HEK293 (cell line): ENCODE results near the gene DMBX1.

Experiments
- KLF16 ChIP-seq: fragments of 450-650 bp; formaldehyde crosslinking; IDR thresholded peaks from 2 replicates; pipeline ENCODE4 v1.5.1; 2017; ENCODE audit warnings: missing biosample characterization, missing genetic modification characterization
- KLF9 ChIP-seq: fragments of 450-650 bp; formaldehyde crosslinking; IDR thresholded peaks from 2 replicates; pipeline ENCODE4 v1.5.1; 2016; ENCODE audit warnings: missing biosample characterization, missing genetic modification characterization, low read depth
- REPIN1 ChIP-seq: fragments of 450-650 bp; formaldehyde crosslinking; IDR thresholded peaks from 2 replicates; pipeline ENCODE4 v1.5.1; 2017; ENCODE audit warnings: missing biosample characterization, missing genetic modification characterization, low read depth
- ZBTB17 ChIP-seq: fragments of 450-650 bp; formaldehyde crosslinking; IDR thresholded peaks from 2 replicates; pipeline ENCODE4 v1.5.1; 2016; ENCODE audit warnings: missing biosample characterization, missing genetic modification characterization
- ZBTB26 ChIP-seq: fragments of 450-650 bp; formaldehyde crosslinking; optimal IDR thresholded peaks from 2 replicates; pipeline ENCODE3; 2016; ENCODE audit warnings: missing biosample characterization, mild to moderate bottlenecking, missing genetic modification characterization
- ZBTB7A ChIP-seq: fragments of 450-650 bp; formaldehyde crosslinking; IDR thresholded peaks from 2 replicates; pipeline ENCODE4 v1.5.1; 2016; ENCODE audit warnings: low read depth, missing biosample characterization, missing genetic modification characterization
- ZEB2 ChIP-seq: fragments of 450-650 bp; formaldehyde crosslinking; IDR thresholded peaks from 2 replicates; pipeline ENCODE4 v1.5.1; 2016; ENCODE audit warnings: missing biosample characterization, missing genetic modification characterization
- ZFP3 ChIP-seq: fragments of 450-650 bp; formaldehyde crosslinking; IDR thresholded peaks from 2 replicates; pipeline ENCODE4 v1.5.1; 2016; ENCODE audit warnings: low read depth, missing biosample characterization, missing genetic modification characterization
- ZFP37 ChIP-seq: fragments of 450-650 bp; formaldehyde crosslinking; IDR thresholded peaks from 2 replicates; pipeline ENCODE4 v1.5.1; 2016; ENCODE audit warnings: missing biosample characterization, missing genetic modification characterization
- ZNF169 ChIP-seq: fragments of 450-650 bp; formaldehyde crosslinking; IDR thresholded peaks from 2 replicates; pipeline ENCODE4 v1.5.1; 2016; ENCODE audit warnings: missing biosample characterization, missing genetic modification characterization
- ZNF175 ChIP-seq: fragments of 450-650 bp; formaldehyde crosslinking; IDR thresholded peaks from 2 replicates; pipeline ENCODE4 v1.5.1; 2016; ENCODE audit warnings: missing biosample characterization, missing genetic modification characterization
- ZNF221 ChIP-seq: fragments of 450-650 bp; formaldehyde crosslinking; IDR thresholded peaks from 2 replicates; pipeline ENCODE4 v1.5.1; 2017; ENCODE audit warnings: missing biosample characterization, missing genetic modification characterization, borderline replicate concordance
- ZNF23 ChIP-seq: fragments of 450-650 bp; formaldehyde crosslinking; IDR thresholded peaks from 2 replicates; pipeline ENCODE4 v1.5.1; 2016; ENCODE audit warnings: missing biosample characterization, missing genetic modification characterization, borderline replicate concordance
- ZNF274 ChIP-seq, 2 experiments: fragments of 200-500 bp in 1 of 2; fragments of 450-650 bp in 1 of 2; sonication (Bioruptor generic) in 1 of 2; formaldehyde crosslinking in 1 of 2; IDR thresholded peaks; 2 replicates each; pipeline versions ENCODE4 v1.5.1 to v1.6.1; 2014 to 2016; ENCODE audit warnings: borderline replicate concordance in 1 of 2, inconsistent platforms in 1 of 2, low read length in 1 of 2, missing biosample characterization in 1 of 2, missing genetic modification characterization in 1 of 2
- ZNF292 ChIP-seq: fragments of 450-650 bp; formaldehyde crosslinking; IDR thresholded peaks from 2 replicates; pipeline ENCODE4 v1.5.1; 2016; ENCODE audit warnings: low read depth, missing biosample characterization, missing genetic modification characterization, borderline replicate concordance
- ZNF302 ChIP-seq: fragments of 450-650 bp; formaldehyde crosslinking; IDR thresholded peaks from 2 replicates; pipeline ENCODE4 v1.5.1; 2016; ENCODE audit warnings: missing biosample characterization, missing genetic modification characterization, low read depth
- ZNF423 ChIP-seq: fragments of 450-650 bp; formaldehyde crosslinking; IDR thresholded peaks from 2 replicates; pipeline ENCODE4 v1.5.1; 2016; ENCODE audit warnings: missing biosample characterization, missing genetic modification characterization
- ZNF501 ChIP-seq: fragments of 450-650 bp; formaldehyde crosslinking; IDR thresholded peaks from 2 replicates; pipeline ENCODE4 v1.5.1; 2016; ENCODE audit warnings: missing biosample characterization, missing genetic modification characterization
- ZNF510 ChIP-seq: fragments of 450-650 bp; formaldehyde crosslinking; IDR thresholded peaks from 2 replicates; pipeline ENCODE4 v1.5.1; 2018; ENCODE audit warnings: mild to moderate bottlenecking, missing genetic modification characterization, missing biosample characterization; ENCODE audit not compliant: insufficient replicate concordance
- ZNF530 ChIP-seq: fragments of 450-650 bp; formaldehyde crosslinking; IDR thresholded peaks from 2 replicates; pipeline ENCODE4 v1.5.1; 2016; ENCODE audit warnings: low read depth, missing biosample characterization, missing genetic modification characterization
- ZNF544 ChIP-seq: fragments of 450-650 bp; formaldehyde crosslinking; IDR thresholded peaks from 2 replicates; pipeline ENCODE4 v1.5.0; 2017; ENCODE audit warnings: missing biosample characterization, missing genetic modification characterization
- ZNF654 ChIP-seq: fragments of 450-650 bp; formaldehyde crosslinking; IDR thresholded peaks from 2 replicates; pipeline ENCODE4 v1.5.1; 2016; ENCODE audit warnings: low read depth, missing biosample characterization, missing genetic modification characterization
- ZNF658 ChIP-seq: fragments of 450-650 bp; formaldehyde crosslinking; IDR thresholded peaks from 2 replicates; pipeline ENCODE4; 2016; ENCODE audit warnings: missing biosample characterization, missing genetic modification characterization
- ZNF660 ChIP-seq: fragments of 450-650 bp; IDR thresholded peaks from 2 replicates; pipeline ENCODE4 v1.5.1; 2018; ENCODE audit warnings: missing biosample characterization, mild to moderate bottlenecking, missing genetic modification characterization
- ZNF664 ChIP-seq: fragments of 450-650 bp; formaldehyde crosslinking; IDR thresholded peaks from 2 replicates; pipeline ENCODE4 v1.5.1; 2016; ENCODE audit warnings: missing biosample characterization, missing genetic modification characterization
- ZNF701 ChIP-seq: fragments of 450-650 bp; formaldehyde crosslinking; IDR thresholded peaks from 2 replicates; pipeline ENCODE4 v1.5.1; 2016; ENCODE audit warnings: missing biosample characterization, missing genetic modification characterization
- ZNF704 ChIP-seq: fragments of 450-650 bp; formaldehyde crosslinking; IDR thresholded peaks from 2 replicates; pipeline ENCODE4 v1.5.1; 2016; ENCODE audit warnings: missing biosample characterization, missing genetic modification characterization
- ZNF747 ChIP-seq: fragments of 450-650 bp; formaldehyde crosslinking; IDR thresholded peaks from 2 replicates; pipeline ENCODE4 v1.5.1; 2016; ENCODE audit warnings: missing biosample characterization, missing genetic modification characterization
- ZNF768 ChIP-seq: fragments of 450-650 bp; formaldehyde crosslinking; IDR thresholded peaks from 2 replicates; pipeline ENCODE4 v1.5.1; 2018; ENCODE audit warnings: missing biosample characterization, mild to moderate bottlenecking, missing genetic modification characterization
- ZNF837 ChIP-seq: fragments of 450-650 bp; formaldehyde crosslinking; IDR thresholded peaks from 2 replicates; pipeline ENCODE4 v1.5.1; 2016; ENCODE audit warnings: missing biosample characterization, missing genetic modification characterization
- ZXDB ChIP-seq: fragments of 450-650 bp; formaldehyde crosslinking; IDR thresholded peaks from 2 replicates; pipeline ENCODE4 v1.5.1; 2016; ENCODE audit warnings: missing biosample characterization, missing genetic modification characterization
- TF ChIP-seq, protein P1 (sequence below): fragments of 450-650 bp; formaldehyde crosslinking; IDR thresholded peaks from 2 replicates; pipeline ENCODE4 v1.5.1; 2016; ENCODE audit warnings: missing biosample characterization, missing genetic modification characterization, low read depth
- TF ChIP-seq, protein P2 (sequence below): fragments of 450-650 bp; formaldehyde crosslinking; IDR thresholded peaks from 2 replicates; pipeline ENCODE4 v1.5.1; 2016; ENCODE audit warnings: missing biosample characterization, missing genetic modification characterization, borderline replicate concordance

Gene DMBX1

DNA sequence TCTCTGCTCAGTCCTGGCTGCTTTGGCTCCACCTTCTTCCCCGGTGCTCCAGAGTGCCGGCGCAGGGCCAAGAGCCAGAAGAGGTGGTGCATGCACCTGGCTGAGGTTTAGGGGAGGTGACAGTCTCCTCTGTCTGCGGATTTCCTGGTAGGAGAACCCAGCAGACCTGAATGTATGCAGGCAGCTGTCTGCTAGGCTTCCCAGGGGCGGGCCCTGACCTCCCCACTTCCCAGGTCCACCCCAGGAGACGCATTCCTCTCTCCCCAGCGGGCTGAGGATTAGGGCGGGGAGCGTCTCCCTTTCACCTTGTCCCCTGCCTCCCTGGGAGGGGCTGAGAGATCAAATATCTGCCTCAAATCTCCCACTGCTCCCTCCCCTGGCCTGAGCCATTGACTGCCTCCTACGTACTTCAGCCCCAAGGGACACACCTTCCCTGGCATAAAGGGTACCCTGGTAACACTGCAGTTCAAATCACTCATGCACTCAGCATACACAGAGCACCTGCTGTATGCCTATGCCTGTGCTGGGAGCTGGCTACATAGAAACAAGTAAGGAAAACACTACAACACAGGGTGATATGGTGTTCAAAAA is 27.5 kb downstream of the DMBX1 start (continued):
- TF ChIP-seq, protein P1, sequence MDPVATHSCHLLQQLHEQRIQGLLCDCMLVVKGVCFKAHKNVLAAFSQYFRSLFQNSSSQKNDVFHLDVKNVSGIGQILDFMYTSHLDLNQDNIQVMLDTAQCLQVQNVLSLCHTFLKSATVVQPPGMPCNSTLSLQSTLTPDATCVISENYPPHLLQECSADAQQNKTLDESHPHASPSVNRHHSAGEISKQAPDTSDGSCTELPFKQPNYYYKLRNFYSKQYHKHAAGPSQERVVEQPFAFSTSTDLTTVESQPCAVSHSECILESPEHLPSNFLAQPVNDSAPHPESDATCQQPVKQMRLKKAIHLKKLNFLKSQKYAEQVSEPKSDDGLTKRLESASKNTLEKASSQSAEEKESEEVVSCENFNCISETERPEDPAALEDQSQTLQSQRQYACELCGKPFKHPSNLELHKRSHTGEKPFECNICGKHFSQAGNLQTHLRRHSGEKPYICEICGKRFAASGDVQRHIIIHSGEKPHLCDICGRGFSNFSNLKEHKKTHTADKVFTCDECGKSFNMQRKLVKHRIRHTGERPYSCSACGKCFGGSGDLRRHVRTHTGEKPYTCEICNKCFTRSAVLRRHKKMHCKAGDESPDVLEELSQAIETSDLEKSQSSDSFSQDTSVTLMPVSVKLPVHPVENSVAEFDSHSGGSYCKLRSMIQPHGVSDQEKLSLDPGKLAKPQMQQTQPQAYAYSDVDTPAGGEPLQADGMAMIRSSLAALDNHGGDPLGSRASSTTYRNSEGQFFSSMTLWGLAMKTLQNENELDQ (tag by site-specific recombination) = no peak
- TF ChIP-seq ZNF664 (tag by site-specific recombination) (no peak), ZNF302 (no peak), ZNF501 (no peak), ZNF530 (tag by site-specific recombination) (no peak), ZNF423 (tag by site-specific recombination) (peak; percentile 64; the same call in 1 of the 2 replicates), ZNF169 (no peak), ZNF175 (tag by site-specific recombination) (no peak), ZNF704 (tag by site-specific recombination) (no peak), ZNF660 (tag by site-specific recombination) (no peak), ZNF23 (tag by site-specific recombination) (no peak), KLF16 (tag by site-specific recombination) (no peak), KLF9 (tag by site-specific recombination) (no peak), ZBTB17 (tag by site-specific recombination) (no peak), ZNF747 (tag by site-specific recombination) (no peak), ZNF274 (IDR thresholded peaks at IDR 0.05; ENCODE audit: low read length) (no peak), ZNF274 (tag by site-specific recombination; IDR thresholded peaks at IDR 0.05; ENCODE audit: borderline replicate concordance) (no peak), ZBTB7A (no peak), ZNF510 (tag by site-specific recombination) (no peak), ZNF701 (tag by site-specific recombination) (no peak), ZFP3 (tag by site-specific recombination) (no peak), ZNF292 (tag by site-specific recombination) (no peak), ZNF654 (tag by site-specific recombination) (no peak), ZNF221 (tag by site-specific recombination) (no peak), ZNF768 (tag by site-specific recombination) (no peak), REPIN1 (no peak), ZEB2 (tag by site-specific recombination) (0 out of 2 replicates have a peak, but pooled peaks have one; percentile 22), ZNF837 (tag by site-specific recombination) (no peak), ZFP37 (no peak), ZNF544 (no peak), ZBTB26 (tag by site-specific recombination) (no peak), ZNF658 (tag by site-specific recombination) (no peak), ZXDB (tag by site-specific recombination) (no peak)
- TF ChIP-seq, protein P2, sequence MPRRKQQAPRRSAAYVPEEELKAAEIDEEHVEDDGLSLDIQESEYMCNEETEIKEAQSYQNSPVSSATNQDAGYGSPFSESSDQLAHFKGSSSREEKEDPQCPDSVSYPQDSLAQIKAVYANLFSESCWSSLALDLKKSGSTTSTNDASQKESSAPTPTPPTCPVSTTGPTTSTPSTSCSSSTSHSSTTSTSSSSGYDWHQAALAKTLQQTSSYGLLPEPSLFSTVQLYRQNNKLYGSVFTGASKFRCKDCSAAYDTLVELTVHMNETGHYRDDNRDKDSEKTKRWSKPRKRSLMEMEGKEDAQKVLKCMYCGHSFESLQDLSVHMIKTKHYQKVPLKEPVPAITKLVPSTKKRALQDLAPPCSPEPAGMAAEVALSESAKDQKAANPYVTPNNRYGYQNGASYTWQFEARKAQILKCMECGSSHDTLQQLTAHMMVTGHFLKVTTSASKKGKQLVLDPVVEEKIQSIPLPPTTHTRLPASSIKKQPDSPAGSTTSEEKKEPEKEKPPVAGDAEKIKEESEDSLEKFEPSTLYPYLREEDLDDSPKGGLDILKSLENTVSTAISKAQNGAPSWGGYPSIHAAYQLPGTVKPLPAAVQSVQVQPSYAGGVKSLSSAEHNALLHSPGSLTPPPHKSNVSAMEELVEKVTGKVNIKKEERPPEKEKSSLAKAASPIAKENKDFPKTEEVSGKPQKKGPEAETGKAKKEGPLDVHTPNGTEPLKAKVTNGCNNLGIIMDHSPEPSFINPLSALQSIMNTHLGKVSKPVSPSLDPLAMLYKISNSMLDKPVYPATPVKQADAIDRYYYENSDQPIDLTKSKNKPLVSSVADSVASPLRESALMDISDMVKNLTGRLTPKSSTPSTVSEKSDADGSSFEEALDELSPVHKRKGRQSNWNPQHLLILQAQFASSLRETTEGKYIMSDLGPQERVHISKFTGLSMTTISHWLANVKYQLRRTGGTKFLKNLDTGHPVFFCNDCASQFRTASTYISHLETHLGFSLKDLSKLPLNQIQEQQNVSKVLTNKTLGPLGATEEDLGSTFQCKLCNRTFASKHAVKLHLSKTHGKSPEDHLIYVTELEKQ (tag by site-specific recombination) = no peak
